ENCODE data around the gene EDIL3. TPM values are rescaled to one million over a fixed set of nuclear protein-coding genes. Genes with fewer than 3 reads are reported as not detected.

The EDIL3 gene
- total and polyA plus RNA-seq, 2 of the 13 experiments (the other 11 are each of a cell fraction or from before 2014, with no cell fraction given) = 0.01 TPM; not detected in 1

GRCh38 chr5:84088996-84089395 lies 295.7 kb downstream of the EDIL3 start:
- intact Hi-C loops (cut with micrococcal nuclease; ENCODE audit: unreplicated experiment) = no loop called here
- WGBS (ENCODE audit: low lambda C conversion rate) = 0% methylated on average over 2 of the region's 2 CpGs

More at GRCh38 chr5:84088996-84089395, 295.7 kb downstream of the EDIL3 start:
- peaks cover 0 to 24% of the 10 kb centered on the region in 2 experiments; a peak in 3 of 5 replicates for H3K27me3 ChIP-seq (ENCODE audit: control insufficient read depth in 1 of 2, insufficient read depth in 2 of 2, low read length in 2 of 2)
- no peaks in the 10 kb centered on the region for H3K79me2 ChIP-seq (ENCODE audit: insufficient read depth, low read length)
- no peaks in the 10 kb centered on the region for H3K9me3 ChIP-seq (ENCODE audit: low read length)
- H3K4me2 ChIP-seq (ENCODE audit: low read depth, low read length) = no peak overlapping the region
- H3K4me3 ChIP-seq (replicated peaks in 1 of 3; ENCODE audit: insufficient read depth in 1 of 3, low read depth in 2 of 3, low read length in 3 of 3) = no peak overlapping the region
- in situ Hi-C loops (cut with HindIII; ENCODE audit: extremely low pct_ligation_motif_present, low pct_unique_long_range_greater_than_20kb) = loop anchor here (25.0 kb wide), 1 partner anchor 377 kb away; the partner anchor contains the start of gene HAPLN1
- H3K27ac ChIP-seq (ENCODE audit: extremely low read length, insufficient read depth, low read length) = no peak overlapping the region
- POLR2A ChIA-PET = no interaction called here
- no peak overlapping the region for H3K9ac ChIP-seq (ENCODE audit: insufficient read depth, low read depth, low read length)
- ATAC-seq = 0 out of 3 replicates have a peak, but pooled peaks have one; percentile 15
- CTCF ChIA-PET (ENCODE audit: low intra/inter-chr PET ratio, low total read pairs) = no interaction called here
- no peaks in the 10 kb centered on the region for H3K36me3 ChIP-seq (replicated peaks in 1 of 2; ENCODE audit: control insufficient read depth in 1 of 2, insufficient read depth in 2 of 2, low read length in 2 of 2)
- H4K20me1 ChIP-seq (ENCODE audit: insufficient read depth, low read length) = peaks cover 4% of the 10 kb centered on the region; the same call in 1 of the 2 replicates
- DNase-seq (ENCODE audit: low spot score) = peak; percentile 18
- BruUV-seq (replicated peaks) = no TSS peak
- H3K4me1 ChIP-seq (ENCODE audit: insufficient read depth, low read length) = peaks cover 14% of the 10 kb centered on the region
- H2AFZ ChIP-seq (ENCODE audit: low read length) = no peak overlapping the region
- TF ChIP-seq STAG1 (CRISPR knock-in tag; IDR thresholded peaks at IDR 0.05) (peak; percentile 58), ZNF674 (CRISPR knock-in tag; IDR thresholded peaks at IDR 0.05; ENCODE audit: low read depth) (no peak), SMC3 (IDR thresholded peaks at IDR 0.05; ENCODE audit: low read length) (0 out of 2 replicates have a peak, but pooled peaks have one; percentile 7), HMGXB4 (CRISPR knock-in tag; IDR thresholded peaks at IDR 0.05; ENCODE audit: borderline replicate concordance in 1 of 2, low read depth in 1 of 2) (no peak), CTCF (CRISPR knock-in tag; IDR thresholded peaks at IDR 0.05) (peak; percentile 43)
- FAIRE-seq = no peak

All from HepG2 (cell line).